NCI-H774 (cell line): ENCODE measurements around the gene KRT36.

Experiments used
- DNase-seq: peaks from one replicate; lab custom pipeline; 2025; lab: John Stamatoyannopoulos, UW

Gene KRT36

GRCh38 chr17:41489531-41489930 is at the start of gene KRT36:
Gene KRT36, minus strand, starts transcription at chr17:41489910. Its CDS starts 46 bp downstream, at chr17:41489864.
- no peak for DNase-seq

GRCh38 chr17:41539071-41539492 is 49.4 kb upstream of the KRT36 start:
- DNase-seq: no peak

DNA sequence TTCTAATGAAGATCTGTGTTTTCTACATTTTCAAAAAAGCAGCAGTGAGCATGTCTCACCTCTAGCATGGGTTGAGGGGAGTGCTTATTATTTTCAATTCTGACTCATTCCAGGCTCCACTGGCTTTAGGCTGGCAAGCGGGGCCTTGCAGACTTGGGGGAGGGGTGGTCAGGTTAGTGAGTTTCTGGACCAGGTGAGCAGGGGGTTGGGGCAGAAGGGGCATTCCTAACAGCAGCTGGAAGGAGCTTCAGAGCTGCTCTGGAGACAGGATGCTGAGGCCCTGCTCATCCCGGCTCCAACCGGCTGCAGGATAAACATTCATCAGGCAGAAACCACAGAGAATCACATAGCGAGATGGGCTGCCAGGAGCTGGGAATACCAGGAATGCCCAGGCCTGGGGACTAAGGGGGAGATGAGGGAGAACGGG is 48.9 kb upstream of the KRT36 start:
- no peak for DNase-seq

GRCh38 chr17:41537990-41538389 is 48.3 kb upstream of the KRT36 start:
- no peak for DNase-seq

DNA sequence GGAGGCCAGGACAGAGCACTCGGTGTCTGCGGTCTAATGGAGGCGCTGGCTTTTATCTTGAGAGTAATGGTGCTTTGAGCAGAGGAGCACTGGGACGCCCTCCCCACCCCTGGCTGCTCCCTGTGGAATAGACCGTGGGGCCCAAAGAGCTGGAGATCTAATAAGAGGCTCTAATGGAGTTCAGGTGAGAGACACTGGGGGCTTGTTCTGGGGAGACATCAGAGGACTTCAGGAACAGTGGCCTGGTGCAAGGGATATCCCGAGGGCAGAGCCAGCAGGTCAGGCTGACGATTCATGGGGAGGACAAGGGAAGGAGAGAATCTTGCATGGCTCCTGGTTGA is 47.9 kb upstream of the KRT36 start:
- no peak for DNase-seq

DNA sequence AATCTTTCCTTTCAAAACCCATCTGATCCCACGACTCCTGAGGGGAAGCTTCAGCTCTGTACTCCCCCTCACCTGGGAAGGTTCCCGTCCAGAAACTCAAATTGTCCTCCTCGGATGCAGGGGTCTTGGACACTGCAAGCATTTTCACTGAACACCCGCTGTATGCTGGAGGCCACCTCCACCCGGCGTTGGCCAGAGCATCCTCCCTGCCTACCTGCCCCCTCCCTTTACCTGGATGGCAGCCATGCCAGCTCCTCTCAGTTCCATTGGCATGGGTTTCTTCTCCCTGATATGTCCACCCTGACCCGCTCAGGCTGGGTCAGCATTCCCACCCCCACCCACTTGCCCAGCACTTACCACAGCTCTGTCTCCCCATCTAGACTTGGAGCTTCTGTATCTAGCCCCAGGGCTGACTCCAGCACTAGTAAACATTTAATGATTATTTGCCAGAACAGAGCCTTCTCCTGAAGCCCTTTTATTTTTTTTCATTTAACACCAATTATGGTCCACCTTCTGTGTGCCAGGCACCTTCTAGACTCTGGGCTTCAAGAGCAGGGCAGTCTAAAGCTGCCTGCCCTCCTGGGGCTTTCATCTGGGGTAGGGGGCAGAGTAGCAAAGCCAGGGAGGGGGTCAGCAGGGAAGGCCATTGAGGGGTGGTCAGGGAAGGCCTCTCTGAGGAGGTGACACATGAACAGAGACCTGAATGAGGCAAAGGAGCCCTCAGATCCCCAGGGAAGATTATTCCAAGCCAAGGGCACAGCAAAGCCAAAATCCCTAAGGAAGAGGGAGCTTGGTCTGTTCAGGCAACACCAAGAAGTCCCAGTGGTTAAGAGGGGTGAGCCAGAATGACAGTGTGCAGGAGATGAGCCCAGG is 47.3 kb upstream of the KRT36 start:
- no peak for DNase-seq

GRCh38 chr17:41535764-41536481 is 46.2 kb upstream of the KRT36 start:
- no peak for DNase-seq

DNA sequence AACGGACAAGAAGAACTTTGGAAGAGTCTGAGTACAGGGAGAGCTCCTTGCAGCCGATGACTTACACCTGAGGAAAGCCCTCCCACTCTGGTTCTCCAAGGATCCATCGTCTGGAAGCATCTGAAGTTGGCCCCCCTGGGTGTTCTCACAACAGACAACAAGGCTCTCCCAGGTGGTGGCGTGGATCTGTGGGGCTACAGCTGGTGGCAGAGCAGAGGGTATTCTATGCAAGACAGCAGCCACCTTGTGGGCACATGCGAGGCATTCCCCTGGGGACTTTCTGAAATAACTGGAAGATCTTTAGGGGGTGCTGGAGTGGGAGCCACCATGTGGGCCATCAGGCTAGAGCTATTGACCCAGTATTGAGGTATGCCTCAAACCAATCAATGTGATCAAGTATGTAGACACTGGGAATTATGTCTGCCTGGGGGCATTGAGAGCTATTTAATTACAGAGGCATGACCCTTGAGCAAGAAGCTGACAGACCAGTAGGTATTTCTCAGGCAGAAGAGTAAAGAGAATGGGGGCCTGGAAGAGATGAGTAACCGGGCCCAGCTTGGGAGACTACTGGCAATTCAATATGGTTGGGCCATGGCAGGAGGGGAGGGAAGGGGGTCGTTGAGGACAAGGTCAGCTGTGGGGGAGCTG is 45.3 kb upstream of the KRT36 start:
- no peak for DNase-seq

- no peak for DNase-seq
Observed at GRCh38 chr17:41533613-41534012, 43.9 kb upstream of the KRT36 start.

GRCh38 chr17:41532947-41533570 is 43.3 kb upstream of the KRT36 start:
- DNase-seq: no peak

DNA sequence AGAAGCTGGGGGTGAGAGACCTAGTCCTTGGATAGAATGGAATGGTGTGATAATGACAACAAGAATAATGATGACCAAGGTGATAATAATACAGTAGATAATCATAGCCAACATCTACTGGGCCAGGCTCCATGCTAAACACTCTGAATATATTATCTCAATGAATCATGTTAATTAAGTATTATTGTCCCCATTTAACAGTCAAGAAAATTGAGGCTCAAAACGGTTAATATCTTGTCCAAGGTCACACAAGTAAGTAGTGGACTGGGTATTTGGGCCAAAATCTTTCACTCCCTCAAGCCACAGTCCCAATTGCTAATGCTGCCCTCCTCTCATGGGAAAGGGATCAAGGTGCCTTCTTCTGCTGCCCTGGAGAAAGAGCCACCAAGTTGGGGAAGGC is 42.3 kb upstream of the KRT36 start:
- DNase-seq: no peak

GRCh38 chr17:41530062-41531048 is 40.6 kb upstream of the KRT36 start:
- no peak for DNase-seq

DNA sequence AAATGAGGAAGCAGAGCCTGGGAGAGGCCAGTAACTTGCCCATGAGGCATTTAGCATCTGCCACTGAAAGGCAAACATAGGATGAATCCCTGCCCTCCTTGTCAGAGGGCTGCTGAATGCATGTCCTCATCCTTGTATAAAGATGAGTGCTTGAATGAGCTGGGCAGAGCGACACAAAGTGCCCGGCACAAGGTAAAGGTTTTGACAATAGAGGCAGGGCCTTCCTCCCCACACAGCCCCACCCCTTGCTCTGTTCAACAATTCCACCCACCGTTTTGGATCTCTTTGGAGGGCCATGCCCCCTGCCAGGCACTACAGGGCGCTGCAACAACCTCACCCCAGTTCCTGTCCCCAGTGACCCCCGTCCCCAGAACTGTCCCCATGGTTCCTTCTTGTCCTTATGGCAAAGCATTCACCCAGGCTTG is 39.8 kb upstream of the KRT36 start:
- DNase-seq: peak; percentile 33

- DNase-seq: peak; percentile 69
Observed at GRCh38 chr17:41528959-41529353, 39.2 kb upstream of the KRT36 start.

GRCh38 chr17:41527063-41528023 is 37.6 kb upstream of the KRT36 start:
- peak; percentile 25 for DNase-seq

DNA sequence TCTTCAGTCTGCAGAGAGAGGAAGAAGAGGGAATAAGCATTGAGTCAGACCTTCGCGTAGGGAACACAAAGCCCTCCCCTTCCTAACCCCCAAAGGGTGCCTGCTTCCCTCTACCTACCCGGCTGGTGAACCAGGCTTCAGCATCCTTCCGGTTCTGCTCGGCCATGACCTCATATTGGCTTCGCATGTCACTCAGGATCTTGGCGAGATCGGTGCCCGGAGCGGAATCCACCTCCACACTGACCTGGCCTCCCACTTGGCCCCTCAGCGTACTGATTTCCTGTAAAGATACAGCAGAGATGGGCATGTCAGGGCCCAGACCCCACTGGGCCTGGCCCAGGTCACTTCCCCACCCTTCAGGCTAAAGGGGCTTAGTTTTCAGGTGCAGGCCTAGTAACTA is 34.6 kb upstream of the KRT36 start:
- no peak for DNase-seq

- DNase-seq: no peak
Observed at GRCh38 chr17:41523787-41524186, 34.1 kb upstream of the KRT36 start.

GRCh38 chr17:41523225-41523593 is 33.5 kb upstream of the KRT36 start:
- no peak for DNase-seq

DNA sequence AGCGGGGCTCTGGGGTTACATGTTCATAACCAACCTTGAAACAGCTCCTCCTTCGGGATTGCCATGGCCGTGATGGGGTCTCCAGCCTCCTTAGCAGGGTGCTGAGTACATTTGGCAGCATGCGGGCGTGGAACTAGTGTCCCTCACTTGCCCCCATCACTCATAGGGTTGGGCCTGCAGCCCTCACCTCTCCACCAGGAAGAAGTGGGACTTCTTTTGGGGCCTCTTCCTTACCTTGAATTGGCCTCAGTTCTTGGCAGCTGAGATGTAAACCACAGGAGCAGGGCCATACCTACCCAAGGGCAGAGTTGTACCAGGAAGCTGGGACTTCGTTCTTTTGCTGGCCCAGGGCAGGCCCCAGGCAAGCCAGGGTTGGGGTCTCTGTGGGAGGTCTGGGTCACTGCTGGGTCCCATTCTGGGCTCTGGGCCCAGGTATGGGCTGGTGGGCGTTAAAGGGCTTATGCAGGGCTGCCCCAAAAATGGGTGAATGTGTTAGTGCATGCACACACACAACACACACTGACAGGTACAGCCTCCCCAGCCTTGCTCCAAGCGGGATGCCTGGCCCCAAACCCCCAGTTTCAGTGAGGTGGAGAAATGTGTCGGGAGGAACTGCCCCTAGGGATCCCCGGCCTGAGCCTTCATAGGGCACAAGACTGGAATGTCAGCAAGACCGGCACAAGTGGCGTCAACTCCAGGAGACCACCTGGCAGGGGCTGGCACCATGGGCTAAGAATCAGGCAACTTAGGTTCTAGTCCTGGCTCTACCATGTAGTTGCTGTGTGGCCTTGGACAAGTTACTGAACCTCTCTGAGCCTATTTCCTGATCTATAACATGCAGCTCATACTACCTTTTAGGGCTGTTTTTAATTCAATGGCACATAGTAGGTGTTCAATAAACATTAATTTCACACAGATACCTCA is 32.9 kb upstream of the KRT36 start:
- no peak for DNase-seq
